Endothelial cell of umbilical vein (primary cell): ENCODE data around the gene PRF1. TPM values are rescaled to one million over a fixed set of nuclear protein-coding genes. Genes with fewer than 3 reads are reported as not detected.
"Not testable (repeated sequence)": the region's sequence is repeated elsewhere in the genome, so short reads cannot be mapped to it uniquely, and the experiment has no call there.

ENCODE experiments used
- BruUV-seq: library from RNA; stranded (reverse); fragments of 400-500 nt; replicated peaks from 2 replicates; lab custom pipeline; 2021; lab: Mats Ljungman, UMichigan
- CTCF ChIA-PET: fragments of 300-600, 350-600 bp; sonication (Branson Sonifier 250); formaldehyde crosslinking; loops from one replicate; lab custom pipeline; 2021; ENCODE audit warnings: antibody characterized with exemption, inconsistent platforms; lab: Charles Lee
- POLR2A ChIA-PET: fragments of 300-600, 350-600 bp; sonication (Branson Sonifier 250); formaldehyde crosslinking; loops from one replicate; lab custom pipeline; 2021; ENCODE audit warnings: antibody characterized with exemption, inconsistent platforms; lab: Charles Lee
- DNase-seq: peaks from one replicate; pipeline ENCODE4 v3.0.0-alpha.2; 2011; ENCODE audit warnings: low read depth, low spot score
- FAIRE-seq: peaks from 2 replicates; lab custom pipeline; 2011; peaks lifted over from hg19 to GRCh38; lab: Jason Lieb, UNC
- H2AFZ ChIP-seq: 2 replicates; pipeline ENCODE4 v1.6.0; 2012; ENCODE audit warnings: low read depth, low read length, control low read depth, inconsistent platforms
- H3K27ac ChIP-seq: 2 replicates; pipeline ENCODE4 v1.5.1; 2011; ENCODE audit warnings: low read depth, mild to moderate bottlenecking, control low read depth, low read length, moderate library complexity; ENCODE audit not compliant: insufficient read depth
- H3K27me3 ChIP-seq, 2 experiments: 2 replicates each; pipeline versions ENCODE4 v1.6.0 to v1.6.1; 2011; ENCODE audit warnings: low read length in 2 of 2, mixed read lengths in 1 of 2; ENCODE audit not compliant: control insufficient read depth in 2 of 2, insufficient read depth in 2 of 2
- H3K36me3 ChIP-seq, 2 experiments: 2 replicates in 1 of 2; 3 replicates in 1 of 2; pipeline ENCODE4 v1.5.1; 2011; ENCODE audit warnings: low read length in 2 of 2, mild to moderate bottlenecking in 1 of 2, moderate library complexity in 1 of 2; ENCODE audit not compliant: control insufficient read depth in 2 of 2, insufficient read depth in 2 of 2; ENCODE audit errors: extremely low read depth in 1 of 2
- H3K4me1 ChIP-seq: 3 replicates; pipeline ENCODE4 v1.5.1; 2011; ENCODE audit warnings: mild to moderate bottlenecking, low read length; ENCODE audit not compliant: control insufficient read depth, insufficient read depth; ENCODE audit errors: extremely low read depth
- H3K4me2 ChIP-seq: 2 replicates; pipeline ENCODE4 v1.6.1; 2011; ENCODE audit warnings: low read length, control low read depth, mixed read lengths; ENCODE audit not compliant: insufficient read depth
- H3K4me3 ChIP-seq, 3 experiments: fragments of 200-600 bp in 1 of 3; sonication (generic), shearing (Covaris generic) in 1 of 3; replicated peaks in 1 of 3; 2 replicates each; pipeline ENCODE4 v1.5.1; 2011 to 2016; ENCODE audit warnings: control low read depth in 3 of 3, low read length in 3 of 3, mild to moderate bottlenecking in 2 of 3, inconsistent platforms in 1 of 3, low read depth in 1 of 3, moderate library complexity in 1 of 3; ENCODE audit not compliant: insufficient read depth in 1 of 3
- H3K79me2 ChIP-seq: 2 replicates; pipeline ENCODE4 v1.6.0; 2012; ENCODE audit warnings: low read length, inconsistent platforms; ENCODE audit not compliant: control insufficient read depth, insufficient read depth
- H3K9ac ChIP-seq: replicated peaks from 2 replicates; pipeline ENCODE3; 2011; ENCODE audit warnings: low read length, control low read depth; ENCODE audit not compliant: insufficient read depth; ENCODE audit errors: extremely low read depth
- H3K9me1 ChIP-seq: replicated peaks from 3 replicates; pipeline ENCODE4 v1.6.0; 2011; ENCODE audit warnings: mild to moderate bottlenecking, low read length; ENCODE audit not compliant: control insufficient read depth, insufficient read depth; ENCODE audit errors: extremely low read depth
- H3K9me3 ChIP-seq: replicated peaks from 2 replicates; pipeline ENCODE4 v1.5.1; 2012; ENCODE audit warnings: low read length, inconsistent platforms; ENCODE audit not compliant: control insufficient read depth, insufficient read depth
- H4K20me1 ChIP-seq: replicated peaks from 2 replicates; pipeline ENCODE3; 2011; ENCODE audit warnings: mild to moderate bottlenecking, low read length; ENCODE audit not compliant: control insufficient read depth, insufficient read depth; ENCODE audit errors: extremely low read depth
- EZH2 ChIP-seq: IDR thresholded peaks from 2 replicates; pipeline ENCODE4 v1.6.1; 2012; ENCODE audit warnings: borderline replicate concordance, low read depth, mild to moderate bottlenecking, moderate library complexity, low read length, inconsistent platforms; ENCODE audit not compliant: severe bottlenecking
- JUN ChIP-seq: IDR thresholded peaks from 2 replicates; pipeline ENCODE4 v1.6.1; 2011; ENCODE audit warnings: borderline replicate concordance, low read depth; ENCODE audit not compliant: insufficient read length, insufficient read depth
- POLR2A ChIP-seq: IDR thresholded peaks from 2 replicates; pipeline ENCODE4 v1.6.1; 2012; ENCODE audit warnings: low read depth, mild to moderate bottlenecking, control low read depth, low read length
- dilution Hi-C: fragments of 300-500 bp; cut with MboI; formaldehyde crosslinking; loops from one replicate; pipeline ENCODE4 v1.15.0; 2019; ENCODE audit warnings: low sequenced_read_pairs; ENCODE audit not compliant: extremely low pct_ligation_motif_present
- intact Hi-C: fragments of 100-400 bp; cut with micrococcal nuclease; formaldehyde crosslinking; loops from one replicate; pipeline ENCODE4 v1.10.0; 2022
- polyA plus RNA-seq, 4 experiments: library from polyadenylated mRNA; depleted of rRNA in 3 of 4; stranded (reverse) in 3 of 4; unstranded in 1 of 4; fragments of >200 nt; gene quantifications; 2 replicates each; pipeline versions ENCODE4 v1.2.1 to v1.2.3, GENCODE V29; 2011 to 2012; ENCODE audit warnings: missing spikeins in 1 of 4
- total RNA-seq: library from RNA; stranded (reverse); gene quantifications from 2 replicates; pipeline ENCODE4 v1.2.3, GENCODE V29; 2021
- TF ChIP-seq, protein P1 (sequence below): IDR thresholded peaks from 2 replicates; pipeline ENCODE4 v1.6.1; 2011; ENCODE audit not compliant: insufficient read depth, insufficient read length

PRF1 gene
- total and polyA plus RNA-seq, 2 donors (not counting 3 experiments of a cell fraction or from before 2014, with no cell fraction given) = not detected

DNA sequence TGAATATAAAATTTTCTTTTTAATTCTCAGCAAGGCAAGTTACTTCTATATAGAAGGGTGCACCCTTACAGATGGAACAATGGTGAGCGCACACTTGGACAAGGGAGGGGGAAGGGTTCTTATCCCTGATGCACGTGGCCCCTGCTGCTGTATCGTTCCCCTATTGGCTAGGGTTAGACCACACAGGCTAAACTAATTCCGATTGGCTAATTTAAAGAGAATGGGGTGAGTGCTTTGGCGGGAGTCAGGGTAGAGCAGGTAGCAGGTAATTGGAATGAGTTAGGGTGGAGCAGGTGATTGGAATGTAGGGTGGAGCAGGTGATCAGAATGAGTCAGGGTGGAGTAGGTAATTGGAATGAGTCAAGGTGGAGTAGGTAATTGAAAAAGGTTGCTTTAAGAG is 32.0 kb upstream of the PRF1 start:
- H3K36me3 ChIP-seq, H2AFZ ChIP-seq, dilution Hi-C loops, DNase-seq, H3K9ac ChIP-seq, H3K9me3 ChIP-seq, H4K20me1 ChIP-seq, H3K27ac ChIP-seq, H3K27me3 ChIP-seq, FAIRE-seq, CTCF ChIA-PET, BruUV-seq, intact Hi-C loops, H3K9me1 ChIP-seq, POLR2A ChIA-PET, H3K79me2 ChIP-seq, H3K4me1 ChIP-seq, H3K4me2 ChIP-seq, H3K4me3 ChIP-seq: not testable (repeated sequence)

DNA sequence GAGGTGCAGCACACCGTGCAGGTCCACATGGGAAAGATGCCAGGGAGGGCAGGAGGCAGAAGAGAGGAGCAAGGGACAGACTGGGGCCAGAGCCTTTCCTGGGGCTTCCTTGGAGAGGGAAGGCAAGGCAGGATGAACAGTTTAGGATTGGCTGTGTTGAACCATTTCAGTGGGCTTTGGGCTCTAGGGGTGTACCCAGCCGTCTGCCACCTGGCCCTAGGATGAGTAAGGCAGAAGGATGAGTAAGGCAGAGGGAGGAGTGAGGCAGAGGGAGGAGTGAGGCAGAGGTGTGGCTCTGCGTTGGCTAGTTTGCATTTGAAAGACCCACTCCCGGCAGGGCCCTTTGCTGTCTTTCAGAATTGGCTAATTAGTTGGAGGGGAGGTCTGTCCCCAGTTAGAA is 31.5 kb upstream of the PRF1 start:
- no peak overlapping the region for H3K27ac ChIP-seq
- no peaks in the 10 kb centered on the region for H3K79me2 ChIP-seq
- H4K20me1 ChIP-seq = no peaks in the 10 kb centered on the region
- no peaks in the 10 kb centered on the region for H3K27me3 ChIP-seq
- ChIA-PET CTCF (no interaction called here), POLR2A (no interaction called here)
- no peak overlapping the region for H3K4me3 ChIP-seq
- H3K36me3 ChIP-seq = no peaks in the 10 kb centered on the region
- H3K4me2 ChIP-seq = no peak overlapping the region
- H3K9me3 ChIP-seq = no peaks in the 10 kb centered on the region
- intact Hi-C loops (no loop called here), dilution Hi-C loops (no loop called here)
- no peak for DNase-seq
- H3K4me1 ChIP-seq = no peaks in the 10 kb centered on the region
- H2AFZ ChIP-seq = no peak overlapping the region
- BruUV-seq = no TSS peak
- FAIRE-seq = no peak
- TF ChIP-seq POLR2A (no peak), JUN (no peak), EZH2 (no peak)
- TF ChIP-seq, protein P1, sequence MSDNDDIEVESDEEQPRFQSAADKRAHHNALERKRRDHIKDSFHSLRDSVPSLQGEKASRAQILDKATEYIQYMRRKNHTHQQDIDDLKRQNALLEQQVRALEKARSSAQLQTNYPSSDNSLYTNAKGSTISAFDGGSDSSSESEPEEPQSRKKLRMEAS = no peak
- H3K9me1 ChIP-seq = no peaks in the 10 kb centered on the region
- H3K9ac ChIP-seq = no peak overlapping the region

DNA sequence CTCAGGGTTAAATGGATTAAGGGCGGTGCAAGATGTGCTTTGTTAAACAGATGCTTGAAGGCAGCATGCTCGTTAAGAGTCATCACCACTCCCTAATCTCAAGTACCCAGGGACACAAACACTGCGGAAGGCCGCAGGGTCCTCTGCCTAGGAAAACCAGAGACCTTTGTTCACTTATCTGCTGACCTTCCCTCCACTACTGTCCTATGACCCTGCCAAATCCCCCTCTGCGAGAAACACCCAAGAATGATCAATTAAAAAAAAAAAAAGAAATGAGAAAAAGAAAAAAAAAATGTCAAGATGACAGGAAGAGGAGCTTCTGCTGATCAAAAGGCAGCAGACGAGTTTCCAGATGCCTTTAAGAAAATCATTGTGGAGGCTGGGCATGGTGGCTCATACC is 29.2 kb upstream of the PRF1 start:
- CTCF ChIA-PET = interaction anchor here (0.6 kb wide), 1 partner anchor 212 kb away, joined by 4 read pairs; no protein-coding TSS in a partner anchor
- H3K4me1 ChIP-seq, H3K9ac ChIP-seq, H3K27me3 ChIP-seq, H3K9me3 ChIP-seq, intact Hi-C loops, H3K4me3 ChIP-seq, H3K79me2 ChIP-seq, H2AFZ ChIP-seq, H3K4me2 ChIP-seq, FAIRE-seq, H4K20me1 ChIP-seq, H3K9me1 ChIP-seq, H3K36me3 ChIP-seq, POLR2A ChIA-PET, DNase-seq, H3K27ac ChIP-seq, BruUV-seq, dilution Hi-C loops: not testable (repeated sequence)
